Parathyroid adenoma (tissue), 2 donors: ENCODE data around the gene TSHZ1.

Experiments
- H2AFZ ChIP-seq: fragments of 300-600 bp; sonication (generic); one replicate; pipeline ENCODE4 v1.7.0; 2017; ENCODE audit warnings: antibody characterized with exemption, mild to moderate bottlenecking
- H3K27ac ChIP-seq: fragments of 300-600 bp; sonication (generic); one replicate; pipeline ENCODE4 v1.7.0; 2017
- H3K27me3 ChIP-seq: fragments of 300-600 bp; sonication (generic); one replicate; pipeline ENCODE4 v1.7.0; 2017; ENCODE audit warnings: low read length; ENCODE audit not compliant: control insufficient read depth, insufficient read depth
- H3K36me3 ChIP-seq: fragments of 300-600 bp; sonication (generic); one replicate; pipeline ENCODE4 v1.7.0; 2017; ENCODE audit warnings: low read length; ENCODE audit not compliant: control insufficient read depth, insufficient read depth
- H3K4me1 ChIP-seq: fragments of 300-600 bp; sonication (generic); one replicate; pipeline ENCODE4 v1.7.0; 2017; ENCODE audit warnings: control low read depth
- H3K4me2 ChIP-seq: fragments of 300-600 bp; sonication (generic); one replicate; pipeline ENCODE4 v1.7.0; 2017; ENCODE audit warnings: low read length
- H3K4me3 ChIP-seq: fragments of 300-600 bp; sonication (generic); one replicate; pipeline ENCODE4 v1.7.0; 2017; ENCODE audit warnings: low read depth, low read length
- H3K79me2 ChIP-seq: fragments of 300-600 bp; sonication (generic); one replicate; pipeline ENCODE4 v1.7.0; 2017; ENCODE audit warnings: control low read depth
- H3K9ac ChIP-seq: fragments of 300-600 bp; sonication (generic); one replicate; pipeline ENCODE4 v1.7.0; 2017; ENCODE audit warnings: mild to moderate bottlenecking
- H3K9me3 ChIP-seq: fragments of 300-600 bp; sonication (generic); one replicate; pipeline ENCODE4 v1.7.0; 2017; ENCODE audit warnings: low read length; ENCODE audit not compliant: control insufficient read depth
- CTCF ChIP-seq: fragments of 300-600 bp; sonication (generic); IDR thresholded peaks from one replicate; pipeline ENCODE4 v1.7.0; 2017; ENCODE audit warnings: antibody characterized with exemption, mild to moderate bottlenecking
- donor health status: primary hyperparathyroidism.

TSHZ1 gene

GRCh38 chr18:75271952-75272351 is 61.4 kb downstream of the TSHZ1 start:
- H3K4me2 ChIP-seq, result no peak overlapping the region
- no peak for TF ChIP-seq CTCF
- H3K4me1 ChIP-seq, result peaks cover 4% of the 10 kb centered on the region
- no peaks in the 10 kb centered on the region for H3K9me3 ChIP-seq
- H3K79me2 ChIP-seq, result peaks cover 37% of the 10 kb centered on the region
- H3K36me3 ChIP-seq, result no peaks in the 10 kb centered on the region
- no peaks in the 10 kb centered on the region for H3K27me3 ChIP-seq
- H3K4me3 ChIP-seq, result no peak overlapping the region
- no peak overlapping the region for H2AFZ ChIP-seq
- no peak overlapping the region for H3K27ac ChIP-seq
- no peak overlapping the region for H3K9ac ChIP-seq

GRCh38 chr18:75273817-75274216 is 63.2 kb downstream of the TSHZ1 start:
- TF ChIP-seq CTCF, result no peak
- no peaks in the 10 kb centered on the region for H3K36me3 ChIP-seq
- no peak overlapping the region for H3K9ac ChIP-seq
- H3K4me3 ChIP-seq, result no peak overlapping the region
- H3K4me2 ChIP-seq, result no peak overlapping the region
- H3K27ac ChIP-seq, result no peak overlapping the region
- H2AFZ ChIP-seq, result no peak overlapping the region
- peaks cover 4% of the 10 kb centered on the region for H3K4me1 ChIP-seq
- H3K9me3 ChIP-seq, result no peaks in the 10 kb centered on the region
- no peaks in the 10 kb centered on the region for H3K27me3 ChIP-seq
- H3K79me2 ChIP-seq, result peaks cover 52% of the 10 kb centered on the region

GRCh38 chr18:75275226-75275625 is 64.6 kb downstream of the TSHZ1 start:
- no peaks in the 10 kb centered on the region for H3K36me3 ChIP-seq
- H3K79me2 ChIP-seq, result peaks cover 49% of the 10 kb centered on the region
- H2AFZ ChIP-seq, result no peak overlapping the region
- TF ChIP-seq CTCF, result no peak
- no peaks in the 10 kb centered on the region for H3K9me3 ChIP-seq
- no peaks in the 10 kb centered on the region for H3K27me3 ChIP-seq
- no peak overlapping the region for H3K9ac ChIP-seq
- H3K4me1 ChIP-seq, result peaks cover 4% of the 10 kb centered on the region
- no peak overlapping the region for H3K4me3 ChIP-seq
- no peak overlapping the region for H3K4me2 ChIP-seq
- no peak overlapping the region for H3K27ac ChIP-seq

- Histone ChIP-seq H3K27me3 (no peaks in the 10 kb centered on the region), H3K9ac (no peak overlapping the region), H3K9me3 (no peaks in the 10 kb centered on the region), H3K4me3 (no peak overlapping the region), H2AFZ (no peak overlapping the region), H3K4me1 (peaks cover 4% of the 10 kb centered on the region), H3K79me2 (peaks cover 54% of the 10 kb centered on the region), H3K36me3 (no peaks in the 10 kb centered on the region), H3K27ac (no peak overlapping the region), H3K4me2 (no peak overlapping the region)
- TF ChIP-seq CTCF, result no peak
Observed at GRCh38 chr18:75276818-75277609, 66.4 kb downstream of the TSHZ1 start.

GRCh38 chr18:75277610-75277928 is 67.0 kb downstream of the TSHZ1 start:
- Histone ChIP-seq H3K9me3 (no peaks in the 10 kb centered on the region), H3K27me3 (no peaks in the 10 kb centered on the region), H3K4me3 (no peak overlapping the region), H3K27ac (no peak overlapping the region), H3K36me3 (no peaks in the 10 kb centered on the region), H3K9ac (no peak overlapping the region), H3K79me2 (peaks cover 54% of the 10 kb centered on the region), H3K4me2 (no peak overlapping the region), H2AFZ (no peak overlapping the region), H3K4me1 (peaks cover 4% of the 10 kb centered on the region)
- no peak for TF ChIP-seq CTCF
